ENCODE results near the gene KRTAP10-8. TPM values are rescaled to one million over a fixed set of nuclear protein-coding genes. Genes with fewer than 3 reads are reported as not detected.

The KRTAP10-8 gene, protein sequence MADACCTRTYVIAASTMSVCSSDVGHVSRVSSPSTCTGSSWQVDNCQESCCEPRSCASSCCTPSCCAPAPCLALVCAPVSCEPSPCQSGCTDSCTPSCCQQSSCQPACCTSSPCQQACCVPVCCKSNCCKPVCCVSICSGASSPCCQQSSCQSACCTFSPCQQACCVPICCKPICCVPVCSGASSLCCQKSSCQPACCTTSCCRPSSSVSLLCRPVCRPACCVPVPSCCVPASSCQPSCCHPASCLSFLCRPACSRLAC
- total RNA-seq = not detected

DNA sequence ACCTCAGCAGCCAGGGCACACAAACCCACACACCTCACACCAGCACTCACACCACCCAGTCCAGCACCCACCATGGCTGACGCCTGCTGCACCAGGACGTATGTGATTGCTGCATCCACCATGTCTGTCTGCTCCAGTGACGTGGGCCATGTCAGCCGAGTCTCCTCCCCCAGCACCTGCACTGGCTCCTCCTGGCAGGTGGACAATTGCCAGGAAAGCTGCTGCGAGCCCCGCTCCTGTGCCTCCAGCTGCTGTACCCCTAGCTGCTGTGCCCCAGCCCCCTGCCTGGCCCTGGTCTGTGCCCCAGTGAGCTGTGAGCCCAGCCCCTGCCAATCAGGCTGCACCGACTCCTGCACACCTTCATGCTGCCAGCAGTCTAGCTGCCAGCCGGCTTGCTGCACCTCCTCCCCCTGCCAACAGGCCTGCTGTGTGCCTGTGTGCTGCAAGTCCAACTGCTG is at the start of gene KRTAP10-8:
Gene KRTAP10-8 (plus strand): TSS at position 51 of the 458 bp plus-strand sequence. CDS start 22 bp downstream, at position 73.

DNA sequence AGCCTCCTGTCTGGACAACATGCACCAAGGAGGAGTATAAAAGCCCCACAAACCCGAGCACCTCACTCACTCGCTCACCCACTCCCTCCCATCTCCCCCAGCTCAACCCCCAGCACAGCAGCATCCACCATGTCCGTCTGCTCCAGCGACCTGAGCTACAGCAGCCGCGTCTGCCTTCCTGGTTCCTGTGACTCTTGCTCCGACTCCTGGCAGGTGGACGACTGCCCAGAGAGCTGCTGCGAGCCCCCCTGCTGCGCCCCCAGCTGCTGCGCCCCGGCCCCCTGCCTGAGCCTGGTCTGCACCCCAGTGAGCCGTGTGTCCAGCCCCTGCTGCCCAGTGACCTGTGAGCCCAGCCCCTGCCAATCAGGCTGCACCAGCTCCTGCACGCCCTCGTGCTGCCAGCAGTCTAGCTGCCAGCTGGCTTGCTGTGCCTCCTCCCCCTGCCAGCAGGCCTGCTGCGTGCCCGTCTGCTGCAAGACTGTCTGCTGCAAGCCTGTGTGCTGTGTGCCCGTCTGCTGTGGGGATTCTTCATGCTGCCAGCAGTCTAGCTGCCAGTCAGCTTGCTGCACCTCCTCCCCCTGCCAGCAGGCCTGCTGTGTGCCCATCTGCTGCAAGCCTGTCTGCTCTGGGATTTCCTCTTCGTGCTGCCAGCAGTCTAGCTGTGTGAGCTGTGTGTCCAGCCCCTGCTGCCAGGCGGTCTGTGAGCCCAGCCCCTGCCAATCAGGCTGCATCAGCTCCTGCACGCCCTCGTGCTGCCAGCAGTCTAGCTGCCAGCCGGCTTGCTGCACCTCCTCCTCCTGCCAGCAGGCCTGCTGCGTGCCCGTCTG is 38.0 kb upstream of the KRTAP10-8 start, which contains the start of gene KRTAP10-4:
Gene KRTAP10-4 (plus strand): TSS at position 100 of the 827 bp plus-strand sequence. CDS start 30 bp downstream, at position 130.

DNA sequence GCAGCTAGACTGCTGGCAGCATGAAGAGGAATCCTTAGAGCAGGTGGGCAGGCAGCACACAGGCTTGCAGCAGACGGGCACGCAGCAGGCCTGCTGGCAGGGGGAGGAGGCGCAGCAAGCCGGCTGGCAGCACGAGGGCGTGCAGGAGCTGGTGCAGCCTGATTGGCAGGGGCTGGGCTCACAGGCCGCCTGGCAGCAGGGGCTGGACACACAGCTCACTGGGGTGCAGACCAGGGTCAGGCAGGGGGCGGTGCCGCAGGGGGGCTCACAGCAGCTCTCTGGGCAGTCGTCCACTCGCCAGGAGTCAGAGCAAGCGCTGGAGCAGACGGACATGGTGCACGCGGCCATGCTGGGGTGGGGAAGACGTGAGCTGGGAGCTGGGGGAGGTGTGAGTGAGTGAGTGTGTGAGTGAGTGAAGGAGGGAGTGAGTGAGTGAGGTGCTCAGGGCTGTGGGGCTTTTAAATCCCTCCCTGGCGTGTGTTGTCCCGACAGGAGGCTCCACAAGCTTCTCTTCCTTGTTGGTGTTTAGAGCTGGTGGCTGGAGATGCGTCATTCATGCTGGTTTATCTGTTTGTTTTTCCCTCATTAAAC is 31.6 kb upstream of the KRTAP10-8 start, which contains the start of gene KRTAP10-5:
Gene KRTAP10-5 (minus strand): TSS at position 374 of the 591 bp plus-strand sequence. CDS start 26 bp downstream, at position 348.

DNA sequence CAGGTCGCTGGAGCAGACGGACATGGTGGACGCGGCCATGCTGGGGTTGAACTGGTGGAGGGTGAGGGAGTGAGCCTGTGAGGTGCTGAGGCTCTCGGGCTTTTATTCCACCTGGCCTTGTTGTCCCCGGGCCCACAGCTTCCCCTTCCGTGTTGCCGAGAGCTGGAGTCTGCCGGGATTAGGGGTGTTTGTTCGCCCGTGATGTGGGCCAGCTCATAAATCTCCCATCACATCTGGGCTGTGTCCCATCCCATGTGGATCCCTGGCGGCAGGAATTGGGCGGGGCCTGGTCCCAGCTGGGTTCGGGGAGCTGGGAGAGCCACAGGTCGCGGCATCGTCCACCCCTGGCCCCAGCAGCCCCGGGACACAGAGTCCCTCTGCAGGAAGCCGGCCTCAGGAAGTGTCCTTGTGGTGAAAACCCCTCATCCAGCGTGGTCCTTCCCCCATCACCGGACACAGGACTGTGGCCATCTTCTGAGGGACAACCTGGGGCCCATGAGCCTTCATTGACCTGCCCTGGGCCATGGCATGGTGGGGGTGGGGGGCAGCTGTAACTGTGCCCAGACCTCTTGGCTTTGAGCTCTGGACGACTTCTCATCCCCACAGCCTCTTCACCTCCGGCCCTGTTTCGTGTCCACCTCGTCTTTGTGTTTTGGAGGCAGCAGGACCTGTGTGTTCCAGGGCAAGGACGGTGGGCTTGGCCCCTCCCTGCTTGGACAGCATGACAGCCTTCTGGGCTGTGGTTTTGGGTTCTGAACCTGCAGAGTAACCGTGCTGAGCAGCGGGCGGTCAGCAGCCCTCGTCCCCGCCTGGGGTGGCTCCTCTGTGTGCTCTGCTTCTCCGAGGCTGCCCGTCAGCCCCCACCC is 19.2 kb upstream of the KRTAP10-8 start, which contains the start of gene KRTAP10-6:
Gene KRTAP10-6 (minus strand): TSS at position 60 of the 866 bp plus-strand sequence. CDS start 21 bp downstream, at position 39.

DNA sequence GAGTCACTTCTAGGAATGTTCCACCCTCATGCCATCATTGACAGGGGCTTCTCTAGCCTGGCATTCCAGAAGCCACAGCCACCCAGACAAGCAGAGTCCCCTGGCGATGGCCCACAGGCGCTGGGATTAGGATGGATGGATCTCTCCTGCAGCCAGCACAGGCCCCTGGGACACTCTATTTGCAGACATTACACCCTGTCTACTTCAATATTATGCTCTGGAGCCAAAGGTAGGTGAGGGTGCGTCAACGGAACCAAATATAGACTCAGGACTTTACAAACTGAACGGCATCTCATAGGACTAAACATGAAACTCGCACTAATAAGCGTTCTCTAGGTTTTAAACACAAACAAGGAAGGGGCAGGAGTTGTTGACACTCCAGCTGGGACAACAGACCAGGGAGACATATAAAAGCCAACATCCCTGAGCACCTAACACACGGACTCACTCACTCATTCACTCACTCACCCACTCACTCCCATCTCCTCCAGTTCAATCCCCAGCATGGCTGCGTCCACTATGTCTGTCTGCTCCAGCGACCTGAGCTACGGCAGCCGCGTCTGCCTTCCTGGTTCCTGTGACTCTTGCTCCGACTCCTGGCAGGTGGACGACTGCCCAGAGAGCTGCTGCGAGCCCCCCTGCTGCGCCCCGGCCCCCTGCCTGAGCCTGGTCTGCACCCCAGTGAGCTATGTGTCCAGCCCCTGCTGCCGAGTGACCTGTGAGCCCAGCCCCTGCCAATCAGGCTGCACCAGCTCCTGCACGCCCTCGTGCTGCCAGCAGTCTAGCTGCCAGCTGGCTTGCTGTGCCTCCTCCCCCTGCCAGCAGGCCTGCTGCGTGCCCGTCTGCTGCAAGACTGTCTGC is 11.5 kb upstream of the KRTAP10-8 start, which contains the start of gene KRTAP10-7:
Gene KRTAP10-7 (plus strand): TSS at position 480 of the 861 bp plus-strand sequence. CDS start 25 bp downstream, at position 505.

DNA sequence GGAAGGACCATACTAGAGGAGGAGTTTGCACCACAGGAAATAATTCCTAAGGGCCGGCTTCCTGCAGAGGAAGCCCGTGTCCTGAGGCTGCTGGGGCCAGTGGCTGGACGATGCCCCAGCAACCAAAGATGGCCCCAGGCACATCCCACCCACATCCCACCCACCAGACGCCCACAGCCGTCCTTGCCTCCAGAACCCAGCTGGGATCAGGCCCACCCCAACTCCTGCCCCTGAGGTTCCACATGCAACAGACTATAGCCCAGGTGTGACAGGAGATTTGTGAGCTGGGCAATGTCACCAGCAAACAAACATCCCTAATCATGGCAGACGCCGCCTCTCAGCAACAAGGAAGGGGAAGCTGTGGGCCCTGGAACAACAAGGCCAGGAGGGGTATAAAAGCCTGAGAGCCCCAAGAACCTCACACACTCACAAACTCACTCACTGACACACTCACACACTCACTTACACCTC is 14.8 kb downstream of the KRTAP10-8 start, which contains the start of gene KRTAP10-9:
Gene KRTAP10-9 (plus strand): TSS at position 421 of the 471 bp plus-strand sequence. CDS start 79 bp downstream, outside the sequence.

DNA sequence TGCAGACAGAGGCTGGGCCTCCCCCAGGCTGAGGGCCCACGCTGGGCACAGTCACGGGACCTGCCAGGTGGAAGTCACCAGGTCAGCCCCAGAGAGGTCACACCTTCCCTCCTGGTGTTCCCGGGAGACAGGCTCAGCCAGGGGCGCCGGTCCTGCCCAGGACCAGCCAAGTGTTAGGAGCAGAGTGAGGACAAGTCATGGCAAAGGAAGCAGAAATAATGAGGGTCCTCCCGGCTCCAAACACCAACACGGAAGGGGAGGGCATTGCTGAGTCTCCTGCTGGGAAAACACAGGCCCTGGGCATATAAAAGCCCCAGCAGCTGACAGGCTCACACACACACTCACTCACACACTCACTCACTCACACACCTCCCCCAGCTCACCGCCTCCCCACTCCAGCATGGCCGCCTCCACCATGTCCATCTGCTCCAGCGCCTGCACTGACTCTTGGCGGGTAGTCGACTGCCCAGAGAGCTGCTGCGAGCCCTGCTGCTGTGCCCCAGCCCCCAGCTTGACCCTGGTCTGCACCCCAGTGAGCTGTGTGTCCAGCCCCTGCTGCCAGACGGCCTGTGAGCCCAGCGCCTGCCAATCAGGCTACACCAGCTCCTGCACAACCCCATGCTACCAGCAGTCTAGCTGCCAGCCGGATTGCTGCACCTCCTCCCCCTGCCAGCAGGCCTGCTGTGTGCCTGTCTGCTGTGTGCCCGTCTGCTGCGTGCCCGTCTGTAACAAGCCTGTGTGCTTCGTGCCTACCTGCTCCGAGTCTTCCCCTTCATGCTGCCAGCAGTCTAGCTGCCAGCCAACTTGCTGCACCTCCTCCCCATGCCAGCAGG is 25.4 kb downstream of the KRTAP10-8 start, which contains the start of gene KRTAP10-10:
Gene KRTAP10-10 (plus strand): TSS at position 339 of the 833 bp plus-strand sequence. CDS start 62 bp downstream, at position 401.

DNA sequence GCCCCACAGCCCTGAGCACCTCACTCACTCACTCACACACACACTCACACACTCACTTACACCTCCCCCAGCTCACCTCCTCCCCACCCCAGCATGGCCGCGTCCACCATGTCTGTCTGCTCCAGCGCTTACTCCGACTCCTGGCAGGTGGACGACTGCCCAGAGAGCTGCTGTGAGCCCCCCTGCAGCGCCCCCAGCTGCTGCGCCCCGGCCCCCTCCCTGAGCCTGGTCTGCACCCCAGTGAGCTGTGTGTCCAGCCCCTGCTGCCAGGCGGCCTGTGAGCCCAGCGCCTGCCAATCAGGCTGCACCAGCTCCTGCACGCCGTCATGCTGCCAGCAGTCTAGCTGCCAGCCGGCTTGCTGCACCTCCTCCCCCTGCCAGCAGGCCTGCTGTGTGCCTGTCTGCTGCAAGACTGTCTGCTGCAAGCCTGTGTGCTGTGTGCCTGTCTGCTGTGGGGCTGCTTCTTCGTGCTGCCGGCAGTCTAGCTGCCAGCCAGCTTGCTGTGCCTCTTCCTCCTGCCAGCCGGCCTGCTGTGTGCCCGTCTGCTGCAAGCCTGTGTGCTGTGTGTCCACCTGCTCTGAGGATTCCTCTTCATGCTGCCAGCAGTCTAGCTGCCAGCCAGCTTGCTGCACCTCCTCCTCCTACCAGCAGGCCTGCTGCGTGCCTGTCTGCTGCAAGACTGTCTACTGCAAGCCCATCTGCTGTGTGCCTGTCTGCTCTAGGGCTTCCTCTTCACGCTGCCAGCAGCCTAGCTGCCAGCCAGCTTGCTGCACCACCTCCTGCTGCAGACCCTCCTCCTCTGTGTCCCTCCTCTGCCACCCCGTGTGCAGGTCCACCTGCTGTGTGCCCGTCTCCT is 34.7 kb downstream of the KRTAP10-8 start, which contains the start of gene KRTAP10-11:
Gene KRTAP10-11 (plus strand): TSS at position 49 of the 856 bp plus-strand sequence. CDS start 45 bp downstream, at position 94.

DNA sequence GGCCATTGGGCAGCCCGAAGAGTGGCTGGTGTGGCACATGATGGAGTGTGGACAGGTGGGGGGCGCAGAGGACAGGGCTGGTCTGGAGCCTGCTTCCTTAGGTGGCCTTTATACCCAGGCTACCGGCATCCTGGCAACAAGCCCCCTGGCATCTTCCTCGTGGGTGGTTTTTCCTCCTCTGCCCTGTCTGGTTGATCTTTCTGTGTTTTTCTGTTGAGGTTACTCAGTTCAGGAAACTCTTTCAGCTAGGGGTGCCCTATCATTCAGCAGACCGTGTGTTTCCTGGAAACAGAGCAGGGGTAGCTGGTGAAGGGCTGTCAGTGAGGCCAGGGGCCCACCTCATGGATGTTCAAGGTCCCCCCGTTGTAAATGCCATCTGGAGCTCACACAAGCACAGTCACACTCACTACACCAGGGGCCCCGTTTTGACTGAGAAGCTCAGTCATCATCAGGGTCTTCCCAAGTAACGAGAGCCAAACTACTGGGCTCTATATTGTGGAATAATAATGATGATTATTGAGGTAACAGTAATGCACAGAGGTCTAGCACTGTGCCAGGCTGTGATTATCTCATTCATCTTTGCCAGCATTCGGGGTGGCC is 42.8 kb downstream of the KRTAP10-8 start, which contains the start of gene KRTAP12-4:
Gene KRTAP12-4 (minus strand): TSS at position 84 of the 600 bp plus-strand sequence. CDS start 45 bp downstream, at position 39.

DNA sequence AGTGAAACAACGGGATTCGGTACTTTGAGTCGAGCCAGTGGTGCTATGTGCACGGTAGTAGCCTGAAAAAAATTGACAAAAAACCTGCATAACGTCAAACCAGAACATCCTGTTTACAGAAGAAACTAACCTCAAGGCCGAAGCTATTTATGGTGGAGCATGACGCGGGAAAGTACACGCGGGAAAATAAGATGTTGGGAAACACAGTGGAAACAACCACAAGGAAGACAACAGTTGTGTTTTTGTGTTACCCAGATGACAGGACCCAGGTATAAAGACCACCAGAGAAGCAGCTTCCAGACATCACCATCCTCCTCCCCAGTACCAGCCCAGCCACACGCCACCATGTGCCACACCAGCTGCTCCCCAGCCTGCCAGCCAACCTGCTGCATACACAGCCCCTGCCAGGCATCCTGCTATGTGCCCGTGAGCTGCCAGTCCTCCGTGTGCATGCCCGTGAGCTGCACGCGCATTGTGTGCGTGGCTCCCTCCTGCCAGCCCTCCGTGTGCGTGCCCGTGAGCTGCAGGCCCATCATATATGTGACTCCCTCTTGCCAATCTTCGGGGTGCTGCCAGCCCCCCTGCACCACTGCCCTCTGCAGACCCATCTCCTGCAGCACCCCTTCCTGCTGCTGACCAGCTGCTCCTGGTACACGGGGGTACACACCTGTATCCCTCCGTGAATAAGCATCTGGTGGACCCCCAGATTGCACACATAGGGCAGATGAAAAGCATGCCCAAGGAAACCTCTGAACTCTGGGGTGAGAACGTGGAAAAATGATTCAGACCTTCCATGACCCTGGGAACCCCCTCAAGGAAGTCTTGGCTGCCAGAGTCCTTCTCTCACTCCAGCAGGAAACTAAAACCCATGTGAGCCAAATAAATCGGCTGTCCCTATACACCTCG is 46.0 kb downstream of the KRTAP10-8 start, which contains the start of gene KRTAP12-3:
Gene KRTAP12-3 (plus strand): TSS at position 298 of the 906 bp plus-strand sequence. CDS start 48 bp downstream, at position 346.

Other genes starting within 250 kb of the KRTAP10-8 start
- gene LRRC3, start 156.6 kb upstream of the KRTAP10-8 start, total RNA-seq = 1 to 10 TPM; 1.7 to 3.1 TPM
- gene KRTAP10-1, start 71.9 kb upstream of the KRTAP10-8 start, total RNA-seq = not detected
- not detected for gene KRTAP10-2, start 60.6 kb upstream of the KRTAP10-8 start, total RNA-seq
- gene KRTAP10-3, start 53.3 kb upstream of the KRTAP10-8 start, total RNA-seq = not detected
- gene KRTAP10-4, start 38.4 kb upstream of the KRTAP10-8 start, total RNA-seq = not detected
- not detected for gene KRTAP10-5, start 31.5 kb upstream of the KRTAP10-8 start, total RNA-seq
- gene KRTAP10-6, start 19.6 kb upstream of the KRTAP10-8 start, total RNA-seq = not detected
- gene KRTAP10-7, start 11.5 kb upstream of the KRTAP10-8 start, total RNA-seq = not detected
- gene KRTAP10-9, start 15.0 kb downstream of the KRTAP10-8 start, total RNA-seq = not detected
- gene KRTAP10-10, start 25.3 kb downstream of the KRTAP10-8 start, total RNA-seq = not detected
- gene KRTAP10-11, start 34.3 kb downstream of the KRTAP10-8 start, total RNA-seq = not detected
- gene KRTAP12-4, start 42.6 kb downstream of the KRTAP10-8 start, total RNA-seq = not detected
- gene KRTAP12-3, start 45.9 kb downstream of the KRTAP10-8 start, total RNA-seq = not detected
- gene KRTAP12-2, start 54.8 kb downstream of the KRTAP10-8 start, total RNA-seq = not detected
- gene KRTAP12-1, start 70.1 kb downstream of the KRTAP10-8 start, total RNA-seq = not detected
- not detected for gene KRTAP10-12, start 85.1 kb downstream of the KRTAP10-8 start, total RNA-seq
- gene TSPEAR, start 99.5 kb downstream of the KRTAP10-8 start, total RNA-seq = not detected
- gene UBE2G2, start 189.7 kb downstream of the KRTAP10-8 start, total RNA-seq = 100 to 1,000 TPM in 1 of 2 donors, 10 to 100 TPM in 1; 88.1 to 144 TPM
- 10 to 100 TPM; 70.2 to 90.6 TPM for gene SUMO3, start 206.0 kb downstream of the KRTAP10-8 start, total RNA-seq

Data from melanocyte of skin (primary cell).